Loucy (cell line): ENCODE results near the gene DGKI.

Source experiments
- H2AFZ ChIP-seq: fragments of 200-600 bp; sonication (generic); 2 replicates; pipeline ENCODE4 v1.6.0; 2016; ENCODE audit warnings: antibody characterized with exemption, mild to moderate bottlenecking, low read length, moderate library complexity
- H3F3A ChIP-seq: fragments of 200-600 bp; 2 replicates; pipeline ENCODE4 v1.6.0; 2016; ENCODE audit warnings: antibody characterized with exemption, low read depth, mild to moderate bottlenecking
- H3K27me3 ChIP-seq: fragments of 200-600 bp; sonication (generic); 2 replicates; pipeline ENCODE4 v1.6.1; 2014; ENCODE audit warnings: low read length, mild to moderate bottlenecking; ENCODE audit not compliant: insufficient read depth, poor library complexity, severe bottlenecking
- H3K36me3 ChIP-seq: fragments of 200-600 bp; sonication (generic); 2 replicates; pipeline ENCODE4 v1.6.1; 2016; ENCODE audit warnings: low read length; ENCODE audit not compliant: insufficient read depth
- H3K4me1 ChIP-seq: fragments of 200-600 bp; sonication (generic); 2 replicates; pipeline ENCODE4 v1.5.1; 2014; ENCODE audit warnings: low read length, mild to moderate bottlenecking; ENCODE audit not compliant: insufficient read depth, poor library complexity, severe bottlenecking
- H3K4me2 ChIP-seq: fragments of 200-600 bp; sonication (generic); 2 replicates; pipeline ENCODE4 v1.6.0; 2014; ENCODE audit warnings: antibody characterized with exemption, low read length, low read depth, mild to moderate bottlenecking; ENCODE audit not compliant: poor library complexity, severe bottlenecking
- H3K4me3 ChIP-seq: fragments of 200-600 bp; sonication (generic); 2 replicates; pipeline ENCODE4 v1.5.1; 2014; ENCODE audit warnings: low read length, mild to moderate bottlenecking, mixed read lengths; ENCODE audit not compliant: poor library complexity, severe bottlenecking
- H3K79me2 ChIP-seq: fragments of 200-600 bp; sonication (generic); 2 replicates; pipeline ENCODE4 v1.6.1; 2014; ENCODE audit warnings: low read length; ENCODE audit not compliant: insufficient read depth
- H3K9ac ChIP-seq: fragments of 200-600 bp; sonication (generic); 2 replicates; pipeline ENCODE4 v1.6.0; 2014; ENCODE audit warnings: mild to moderate bottlenecking, low read depth, low read length, moderate library complexity; ENCODE audit not compliant: poor library complexity, severe bottlenecking
- H3K9me2 ChIP-seq: fragments of 200-600 bp; sonication (generic); replicated peaks from 2 replicates; pipeline ENCODE4 v1.6.1; 2016; ENCODE audit warnings: low read depth, low read length, mixed read lengths
- H3K9me3 ChIP-seq: fragments of 200-600 bp; sonication (generic); 2 replicates; pipeline ENCODE4 v1.6.1; 2014; ENCODE audit warnings: mild to moderate bottlenecking, antibody characterized with exemption, low read length, low read depth; ENCODE audit not compliant: insufficient read depth
- H4K20me1 ChIP-seq: fragments of 200-600 bp; sonication (generic); 2 replicates; pipeline ENCODE4 v1.6.0; 2014; ENCODE audit warnings: antibody characterized with exemption, low read length, mild to moderate bottlenecking; ENCODE audit not compliant: insufficient read depth, poor library complexity, severe bottlenecking
- EZH2phosphoT487 ChIP-seq: fragments of 200-600 bp; IDR thresholded peaks from 2 replicates; pipeline ENCODE4 v1.6.1; 2018; ENCODE audit warnings: antibody characterized with exemption, mild to moderate bottlenecking, moderate library complexity, borderline replicate concordance
- TF ChIP-seq, protein P1 (sequence below): fragments of 200-600 bp; sonication (generic); conservative IDR thresholded peaks from 2 replicates; pipeline ENCODE4 v1.5.1; 2014; ENCODE audit warnings: mild to moderate bottlenecking, antibody characterized with exemption, low read length

Gene DGKI

DNA sequence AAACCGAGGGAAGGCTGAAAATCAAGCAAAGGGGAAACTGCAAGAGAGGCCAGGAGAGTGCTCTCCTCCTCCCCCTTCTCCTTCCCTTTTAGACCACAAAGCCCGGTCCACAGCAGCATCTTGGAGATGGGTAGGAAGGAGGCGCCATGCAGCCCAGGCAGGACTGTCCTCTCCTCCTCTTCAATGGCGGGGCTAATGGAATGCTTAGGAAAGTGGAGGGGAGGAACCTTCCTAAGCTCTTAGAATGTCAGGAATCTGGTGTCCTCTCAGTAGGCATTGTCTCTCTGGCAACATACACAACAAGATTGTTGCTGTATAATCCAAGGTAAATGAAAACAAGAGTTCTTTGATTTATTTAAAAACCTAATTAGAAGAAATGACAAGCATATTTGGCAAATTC is 185.1 kb downstream of the DGKI start:
- no peaks in the 10 kb centered on the region for H3K4me1 ChIP-seq
- TF ChIP-seq, protein P1, sequence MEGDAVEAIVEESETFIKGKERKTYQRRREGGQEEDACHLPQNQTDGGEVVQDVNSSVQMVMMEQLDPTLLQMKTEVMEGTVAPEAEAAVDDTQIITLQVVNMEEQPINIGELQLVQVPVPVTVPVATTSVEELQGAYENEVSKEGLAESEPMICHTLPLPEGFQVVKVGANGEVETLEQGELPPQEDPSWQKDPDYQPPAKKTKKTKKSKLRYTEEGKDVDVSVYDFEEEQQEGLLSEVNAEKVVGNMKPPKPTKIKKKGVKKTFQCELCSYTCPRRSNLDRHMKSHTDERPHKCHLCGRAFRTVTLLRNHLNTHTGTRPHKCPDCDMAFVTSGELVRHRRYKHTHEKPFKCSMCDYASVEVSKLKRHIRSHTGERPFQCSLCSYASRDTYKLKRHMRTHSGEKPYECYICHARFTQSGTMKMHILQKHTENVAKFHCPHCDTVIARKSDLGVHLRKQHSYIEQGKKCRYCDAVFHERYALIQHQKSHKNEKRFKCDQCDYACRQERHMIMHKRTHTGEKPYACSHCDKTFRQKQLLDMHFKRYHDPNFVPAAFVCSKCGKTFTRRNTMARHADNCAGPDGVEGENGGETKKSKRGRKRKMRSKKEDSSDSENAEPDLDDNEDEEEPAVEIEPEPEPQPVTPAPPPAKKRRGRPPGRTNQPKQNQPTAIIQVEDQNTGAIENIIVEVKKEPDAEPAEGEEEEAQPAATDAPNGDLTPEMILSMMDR = no peak
- TF ChIP-seq EZH2phosphoT487 = no peak

DNA sequence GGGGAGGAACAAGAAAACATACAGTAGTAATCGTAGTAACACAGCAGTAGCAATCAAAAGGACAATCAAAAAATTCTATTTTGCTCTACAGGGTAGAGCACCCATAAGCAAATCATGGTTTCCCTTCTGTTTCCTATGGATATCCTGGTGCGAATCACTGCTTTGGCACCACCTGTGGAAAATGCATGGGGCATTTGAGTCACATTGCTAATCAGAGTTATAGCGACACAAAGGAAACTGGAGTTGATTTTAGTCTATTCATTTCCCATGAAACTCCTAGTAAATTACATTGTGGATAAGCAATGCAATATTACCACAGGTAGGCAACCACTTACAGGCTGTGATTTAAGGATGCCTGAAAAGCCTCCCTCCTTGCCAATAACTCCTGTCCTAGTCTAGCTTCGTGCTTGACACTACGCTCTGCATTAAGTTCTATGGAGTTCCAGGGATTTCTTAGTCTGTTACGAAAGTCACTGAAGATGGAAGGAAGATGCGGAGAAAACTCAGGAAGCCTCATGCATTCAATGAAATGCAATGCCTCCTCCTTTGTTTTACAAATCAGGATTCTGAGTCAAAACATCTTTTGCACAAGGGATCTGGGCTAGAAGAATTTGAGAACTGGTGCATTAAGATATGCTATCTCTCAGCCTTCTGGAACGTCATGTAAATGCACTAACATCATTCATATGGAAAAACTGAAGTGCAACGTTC is 188.4 kb downstream of the DGKI start:
- no peaks in the 10 kb centered on the region for H3F3A ChIP-seq
- H3K4me2 ChIP-seq = no peak overlapping the region
- TF ChIP-seq, protein P1 = no peak
- no peak for TF ChIP-seq EZH2phosphoT487
- H3K27me3 ChIP-seq = no peaks in the 10 kb centered on the region
- no peaks in the 10 kb centered on the region for H3K36me3 ChIP-seq
- H3K4me3 ChIP-seq = no peak overlapping the region
- no peaks in the 10 kb centered on the region for H3K9me2 ChIP-seq
- no peak overlapping the region for H3K9ac ChIP-seq
- H4K20me1 ChIP-seq = no peaks in the 10 kb centered on the region
- no peaks in the 10 kb centered on the region for H3K79me2 ChIP-seq
- H3K9me3 ChIP-seq = no peaks in the 10 kb centered on the region
- H2AFZ ChIP-seq = no peak overlapping the region
- H3K4me1 ChIP-seq = no peaks in the 10 kb centered on the region

More for the DNA sequence above, 185.1 kb downstream of the DGKI start:
- Histone ChIP-seq H3K79me2 (no peaks in the 10 kb centered on the region), H4K20me1 (no peaks in the 10 kb centered on the region), H2AFZ (no peak overlapping the region), H3K36me3 (no peaks in the 10 kb centered on the region), H3K27me3 (no peaks in the 10 kb centered on the region), H3K9me3 (no peaks in the 10 kb centered on the region), H3F3A (no peaks in the 10 kb centered on the region), H3K4me2 (no peak overlapping the region), H3K4me3 (no peak overlapping the region), H3K9me2 (no peaks in the 10 kb centered on the region), H3K9ac (no peak overlapping the region)

DNA sequence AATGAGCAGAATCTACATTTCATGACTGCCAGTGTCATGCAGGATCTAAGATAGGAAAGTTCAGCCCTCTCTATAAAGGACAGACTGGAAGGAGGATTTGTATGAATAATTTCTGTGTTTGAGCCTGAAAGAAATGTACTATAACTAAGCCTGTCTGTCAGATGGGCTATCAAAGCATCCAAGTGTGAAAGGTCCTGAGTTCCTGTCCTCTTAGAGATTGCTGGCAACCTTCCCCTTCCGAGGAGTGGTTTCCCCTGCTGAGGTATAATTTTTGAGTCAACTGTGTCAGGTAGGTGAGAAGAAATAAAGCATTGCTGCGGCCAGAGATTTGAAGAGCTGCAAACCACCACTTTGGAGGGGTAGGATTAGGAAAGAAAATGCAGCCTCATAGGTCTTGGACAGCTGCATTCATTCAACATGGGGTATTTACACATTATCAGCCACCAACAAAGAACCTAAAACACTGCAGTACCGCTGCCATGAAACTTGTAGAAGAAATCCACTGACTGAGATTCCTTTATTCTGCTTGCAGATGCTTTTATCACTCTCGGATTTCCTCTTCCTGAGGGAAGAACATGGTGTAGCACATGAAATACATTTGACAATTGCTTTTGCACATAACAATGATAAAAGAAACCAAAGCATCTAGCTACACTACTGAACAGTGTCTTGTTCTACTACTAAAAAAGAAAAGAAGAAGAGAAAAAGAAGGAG is 189.1 kb downstream of the DGKI start:
- Histone ChIP-seq H3K4me3 (no peak overlapping the region), H3K9me2 (no peaks in the 10 kb centered on the region), H3K4me1 (no peaks in the 10 kb centered on the region), H3K79me2 (no peaks in the 10 kb centered on the region), H3K4me2 (no peak overlapping the region), H2AFZ (no peak overlapping the region), H3K9me3 (no peaks in the 10 kb centered on the region), H3K27me3 (peaks cover 6% of the 10 kb centered on the region), H3K36me3 (no peaks in the 10 kb centered on the region), H3K9ac (no peak overlapping the region), H3F3A (no peaks in the 10 kb centered on the region), H4K20me1 (no peaks in the 10 kb centered on the region)
- no peak for TF ChIP-seq EZH2phosphoT487
- TF ChIP-seq, protein P1 = no peak
